HT-29 (cell line): ENCODE results near the gene ABCA9. TPM values are rescaled to one million over a fixed set of nuclear protein-coding genes. Genes with fewer than 3 reads are reported as not detected.
"Not testable (repeated sequence)": the region's sequence is repeated elsewhere in the genome, so short reads cannot be mapped to it uniquely, and the experiment has no call there.

Experiments used
- DNase-seq: peaks from one replicate; pipeline ENCODE4 v3.0.0-alpha.2; 2015; ENCODE audit warnings: low spot score
- small RNA-seq: library from RNA; depleted of rRNA; stranded (forward); fragments of <200 nt; gene quantifications from one replicate; pipeline ENCODE3, GENCODE V24; 2014
- total RNA-seq: library from RNA; depleted of rRNA; stranded (reverse); fragments of >200 nt; shearing (Covaris generic); gene quantifications from 2 replicates; pipeline ENCODE4 v1.2.3, GENCODE V29; 2014; rRNA removed

The ABCA9 gene
- total RNA-seq, 1 experiment from 2014 or later, result not detected

DNA sequence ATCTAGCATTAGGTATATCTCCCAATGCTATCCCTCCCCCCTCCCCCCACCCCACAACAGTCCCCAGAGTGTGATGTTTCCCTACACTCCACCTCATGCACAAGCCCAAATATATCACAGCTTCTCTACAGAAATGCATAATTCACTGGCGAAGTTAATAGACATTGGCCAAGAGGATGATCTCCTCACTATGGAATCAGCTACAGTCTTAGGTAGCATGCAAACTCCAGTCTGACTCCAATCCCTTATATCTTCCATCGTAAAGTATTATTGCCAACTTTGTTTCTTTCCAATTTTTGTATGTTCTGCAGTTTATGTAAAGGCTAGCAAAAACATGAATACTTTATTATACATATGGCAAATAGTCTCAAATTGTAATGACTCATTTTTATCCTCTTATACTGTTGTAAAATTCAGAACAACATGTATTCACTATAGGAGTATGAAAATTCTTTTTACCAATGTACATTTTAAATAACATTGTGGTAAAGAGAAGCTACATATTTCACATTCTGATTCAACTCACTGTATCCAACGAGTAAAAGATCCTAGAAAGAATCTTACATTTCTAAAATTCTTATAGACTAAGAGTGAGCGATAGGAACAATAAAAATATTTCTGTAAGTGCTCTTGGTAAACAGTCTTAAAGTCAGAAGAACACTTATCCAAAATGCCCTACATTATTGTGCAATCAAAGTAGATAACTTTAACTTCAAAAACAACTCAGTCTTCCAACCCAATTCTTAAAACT is 106.4 kb downstream of the ABCA9 start:
- no peak for DNase-seq

DNA sequence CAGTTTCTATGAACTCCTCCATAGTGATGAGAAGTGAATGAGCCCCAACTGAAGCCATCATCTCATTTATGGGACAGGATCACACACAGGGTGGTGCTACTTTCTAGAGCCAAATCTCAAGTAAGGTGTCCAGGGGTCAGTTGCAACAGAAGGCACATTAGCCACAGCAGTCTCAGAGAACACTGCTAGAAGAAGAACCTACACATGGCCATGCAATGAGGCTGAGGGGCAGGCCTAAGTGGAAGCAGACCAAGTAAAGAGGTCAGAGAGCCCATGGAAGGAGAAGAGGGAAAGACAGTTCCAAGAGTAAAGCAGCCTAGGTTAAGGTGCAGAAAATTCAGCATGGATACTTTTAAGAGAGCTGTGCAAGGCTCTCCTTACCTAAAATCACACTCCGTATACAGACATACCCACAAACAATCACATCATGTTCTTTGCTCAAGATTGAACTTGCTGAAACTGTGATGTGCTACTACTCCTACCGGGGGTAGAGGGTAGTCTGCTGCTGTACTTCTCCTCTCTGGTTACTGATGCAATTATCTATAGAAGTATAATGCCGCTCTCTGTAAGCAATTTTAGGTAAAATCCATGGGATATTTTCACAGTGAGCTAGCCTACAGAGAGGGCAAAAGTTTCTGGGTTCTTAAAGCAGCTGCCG is 107.3 kb downstream of the ABCA9 start:
- DNase-seq, result no peak

DNA sequence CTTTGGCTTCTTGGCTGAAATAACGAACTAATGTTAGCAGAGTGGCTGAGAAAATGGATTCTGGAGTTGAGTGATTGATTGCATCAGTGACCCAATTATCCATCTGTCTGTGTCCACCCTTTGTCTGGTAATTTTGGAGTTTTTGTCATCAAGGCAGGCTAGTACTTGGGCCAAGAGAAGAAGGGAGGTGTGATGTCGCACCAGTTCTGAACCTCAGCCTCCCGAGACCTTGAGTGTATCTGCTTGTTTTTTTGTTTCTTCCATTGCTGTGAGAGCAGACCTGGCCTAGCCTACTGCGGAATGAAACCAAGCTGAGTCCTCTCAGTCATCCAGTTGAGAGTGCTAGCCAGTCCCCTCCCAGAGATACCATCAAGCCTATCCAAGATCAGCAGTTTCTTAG is 110.0 kb downstream of the ABCA9 start:
- no peak for DNase-seq

DNA sequence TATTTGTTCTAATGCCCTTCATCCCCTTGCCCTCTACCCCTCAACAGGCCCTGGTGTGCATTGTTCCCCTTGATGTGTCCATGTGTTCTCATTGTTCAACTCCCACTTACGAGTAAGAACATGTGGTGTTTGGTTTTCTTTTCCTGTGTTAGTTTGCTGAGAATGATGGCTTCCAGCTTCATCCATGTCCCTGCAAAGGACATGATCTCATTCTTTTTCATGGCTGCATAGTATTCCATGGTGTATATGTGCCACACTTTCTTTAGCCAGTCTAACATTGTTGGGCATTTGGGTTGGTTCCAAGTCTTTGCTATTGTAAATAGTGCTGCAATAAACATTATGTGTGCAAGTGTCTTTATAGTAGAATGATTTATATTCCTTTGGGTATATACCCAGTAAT is 112.9 kb downstream of the ABCA9 start:
- DNase-seq, result not testable (repeated sequence)

DNA sequence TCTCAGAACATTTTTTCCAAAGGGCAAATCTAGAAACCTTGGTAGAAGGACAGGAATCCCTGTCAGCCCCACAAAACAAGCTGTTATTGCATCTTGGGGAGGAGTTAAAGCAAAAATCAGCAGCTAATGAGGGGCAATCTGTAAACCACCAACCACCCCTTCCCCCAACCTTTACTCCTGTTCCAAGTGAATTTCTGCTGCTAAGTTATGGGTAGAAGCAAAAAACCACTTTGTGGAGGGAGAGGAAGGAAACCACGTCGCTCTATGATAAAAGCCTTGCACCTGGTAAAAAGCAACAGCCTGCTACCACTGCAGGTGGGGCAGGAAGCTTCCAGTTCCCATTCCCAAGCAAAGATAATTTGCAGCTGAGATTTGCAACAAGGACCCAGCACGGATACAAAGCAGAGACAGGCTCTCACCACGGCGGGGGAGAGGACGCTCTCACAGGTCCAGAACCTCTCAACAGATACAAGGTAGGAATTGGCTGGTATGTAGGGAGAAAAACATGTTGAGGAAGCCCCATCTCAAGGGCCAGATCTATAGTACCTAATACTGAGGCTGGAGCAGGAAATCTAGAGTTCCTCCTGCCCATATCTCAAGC is 116.2 kb downstream of the ABCA9 start:
- DNase-seq, result no peak

DNA sequence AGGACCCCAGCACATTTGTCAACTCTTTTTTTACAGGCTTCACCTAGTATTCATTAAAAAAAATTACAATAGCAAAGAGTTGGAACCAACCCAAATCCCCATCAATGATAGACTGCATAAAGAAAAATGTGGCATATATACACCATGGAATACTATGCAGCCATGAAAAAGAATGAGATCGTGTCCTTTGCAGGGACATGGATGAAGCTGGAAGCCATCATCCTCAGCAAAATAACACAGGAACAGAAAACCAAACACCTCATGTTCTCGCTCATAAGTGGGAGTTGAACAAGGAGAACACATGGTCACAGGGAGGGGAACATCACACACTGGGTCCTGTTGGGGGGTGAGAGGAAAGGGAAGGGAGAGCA is 116.9 kb downstream of the ABCA9 start:
- not testable (repeated sequence) for DNase-seq

DNA sequence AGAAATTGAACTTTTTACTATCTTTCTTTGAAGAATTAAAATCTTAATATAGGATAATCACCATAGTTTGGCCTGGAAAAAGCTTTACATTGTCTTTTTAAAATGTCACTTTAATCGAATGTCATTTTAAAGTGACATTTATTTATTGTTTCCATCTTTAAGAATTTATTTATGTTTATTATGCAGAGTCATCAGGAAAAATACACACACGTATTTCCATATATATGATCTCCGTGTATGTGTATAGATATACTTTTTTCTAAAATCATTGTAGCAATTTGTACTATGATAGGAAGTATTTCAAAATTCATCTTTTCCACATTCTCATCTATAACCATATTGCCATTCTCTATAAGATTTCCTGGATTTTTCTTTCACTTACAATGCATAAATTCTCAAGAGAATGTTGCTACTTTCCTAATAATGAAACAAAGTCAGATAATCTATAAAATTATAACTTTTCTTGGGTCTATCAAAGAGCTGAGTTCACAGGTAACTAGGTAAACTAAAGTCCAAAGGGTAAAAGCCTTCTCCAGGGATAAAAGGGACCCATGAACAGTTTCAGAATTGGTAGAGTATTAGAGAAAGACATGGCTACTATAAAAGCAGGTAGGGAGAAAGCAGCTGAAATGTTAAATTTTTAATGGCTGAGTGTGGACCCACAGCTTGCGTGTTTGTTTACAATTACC is 117.5 kb downstream of the ABCA9 start:
- DNase-seq, result no peak

DNA sequence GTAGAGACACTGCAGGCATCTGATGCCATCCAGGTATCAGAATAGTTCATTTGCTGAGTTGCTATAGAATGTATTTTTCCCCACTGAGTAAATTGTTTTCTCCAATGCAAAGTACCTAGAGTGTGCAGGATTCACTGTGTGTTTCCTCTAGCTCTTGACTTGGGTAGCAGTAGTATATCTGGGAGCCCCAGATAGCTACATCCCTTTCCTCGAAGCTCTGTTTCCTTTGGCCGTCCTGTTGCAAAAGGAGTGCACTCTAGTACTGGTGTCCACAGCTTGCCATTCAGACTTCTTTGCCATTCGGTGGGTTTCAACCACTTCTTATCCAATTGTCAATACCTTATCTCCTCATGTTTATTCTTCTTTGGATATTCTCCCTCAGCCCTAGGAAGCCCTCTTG is 118.3 kb downstream of the ABCA9 start:
- no peak for DNase-seq

DNA sequence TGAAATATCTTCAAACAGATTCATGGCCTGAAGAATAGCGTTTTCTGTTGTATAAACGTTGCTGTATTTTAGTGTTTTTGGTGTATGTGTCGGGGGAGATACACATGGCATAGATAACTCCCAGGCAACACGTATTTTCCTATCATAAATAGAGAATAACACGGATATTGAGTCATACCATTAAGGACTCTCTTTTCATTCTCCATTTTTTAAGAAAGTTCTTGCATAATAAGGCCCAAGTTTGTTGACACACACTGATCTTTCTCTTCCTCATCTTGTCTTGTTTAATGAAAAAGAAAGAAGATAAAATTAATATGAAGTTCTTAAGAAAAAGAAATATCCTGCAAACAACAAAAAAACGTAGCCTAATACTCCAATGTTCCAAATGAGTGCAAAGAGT is 119.0 kb downstream of the ABCA9 start:
- no peak for DNase-seq

DNA sequence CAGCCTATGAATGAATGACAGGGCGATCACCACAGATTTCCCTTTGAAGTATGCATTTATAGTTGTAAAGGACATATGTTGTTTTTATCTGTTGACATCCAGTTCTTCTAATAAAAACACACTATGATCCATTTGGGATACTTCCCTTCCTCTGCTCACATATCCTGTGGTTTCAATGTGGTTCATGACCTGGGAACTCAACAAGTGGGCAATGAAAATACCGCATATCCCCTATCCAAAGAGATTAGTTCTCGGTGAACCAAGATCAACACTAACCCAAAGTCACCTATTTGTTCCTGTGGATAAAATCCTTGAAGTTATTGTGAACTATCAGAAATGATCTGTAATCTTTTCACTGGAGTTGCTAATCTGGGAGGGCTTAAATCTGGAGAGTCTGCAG is 121.5 kb downstream of the ABCA9 start:
- no peak for DNase-seq

DNA sequence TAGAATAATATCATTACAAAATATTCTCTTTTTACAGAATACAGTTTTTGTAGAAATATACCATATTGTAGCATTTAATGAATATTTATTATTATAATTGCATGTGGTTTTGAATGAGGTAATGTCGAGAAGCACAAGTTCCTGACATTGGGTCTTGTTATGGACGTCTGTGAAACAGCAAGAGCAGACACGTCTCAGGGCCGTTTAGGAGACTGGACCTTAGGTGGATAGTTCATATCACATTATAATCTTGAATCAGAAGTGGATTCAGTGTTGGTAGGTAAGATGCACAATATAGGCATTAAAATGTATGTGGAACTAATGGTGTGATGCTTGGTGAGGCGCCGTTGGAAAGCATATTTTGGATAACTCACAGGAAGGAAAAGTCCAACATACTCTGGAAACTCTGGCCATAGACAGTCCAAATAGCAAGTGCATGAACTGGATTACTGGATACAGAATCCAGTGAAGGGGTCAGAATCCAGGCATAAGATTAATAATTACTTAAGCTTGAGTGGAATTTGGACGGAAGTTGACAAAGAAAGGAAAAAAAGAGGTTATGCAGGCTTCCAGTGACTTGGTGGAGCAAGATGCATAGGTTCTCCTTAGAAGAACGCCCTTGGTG is 122.7 kb downstream of the ABCA9 start:
- DNase-seq, result no peak

DNA sequence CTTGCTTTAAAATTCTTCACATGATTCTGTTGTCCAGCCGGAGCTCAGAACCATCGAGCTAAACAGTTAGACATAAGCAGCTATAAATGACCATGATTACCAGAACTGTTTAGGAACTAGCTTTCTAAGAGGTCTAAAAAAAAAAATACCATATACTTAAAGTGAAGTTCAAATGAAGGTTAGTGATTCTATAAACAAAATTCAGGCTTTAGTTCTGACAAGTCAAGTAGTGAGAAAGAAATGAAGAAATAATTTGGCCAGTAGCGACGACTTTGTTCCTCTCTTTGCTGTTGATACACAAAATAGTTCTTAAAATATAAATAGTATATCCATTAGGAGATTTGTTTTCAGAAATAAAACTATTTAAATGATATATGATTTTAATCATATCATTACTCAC is 133.2 kb downstream of the ABCA9 start:
- DNase-seq, result no peak

DNA sequence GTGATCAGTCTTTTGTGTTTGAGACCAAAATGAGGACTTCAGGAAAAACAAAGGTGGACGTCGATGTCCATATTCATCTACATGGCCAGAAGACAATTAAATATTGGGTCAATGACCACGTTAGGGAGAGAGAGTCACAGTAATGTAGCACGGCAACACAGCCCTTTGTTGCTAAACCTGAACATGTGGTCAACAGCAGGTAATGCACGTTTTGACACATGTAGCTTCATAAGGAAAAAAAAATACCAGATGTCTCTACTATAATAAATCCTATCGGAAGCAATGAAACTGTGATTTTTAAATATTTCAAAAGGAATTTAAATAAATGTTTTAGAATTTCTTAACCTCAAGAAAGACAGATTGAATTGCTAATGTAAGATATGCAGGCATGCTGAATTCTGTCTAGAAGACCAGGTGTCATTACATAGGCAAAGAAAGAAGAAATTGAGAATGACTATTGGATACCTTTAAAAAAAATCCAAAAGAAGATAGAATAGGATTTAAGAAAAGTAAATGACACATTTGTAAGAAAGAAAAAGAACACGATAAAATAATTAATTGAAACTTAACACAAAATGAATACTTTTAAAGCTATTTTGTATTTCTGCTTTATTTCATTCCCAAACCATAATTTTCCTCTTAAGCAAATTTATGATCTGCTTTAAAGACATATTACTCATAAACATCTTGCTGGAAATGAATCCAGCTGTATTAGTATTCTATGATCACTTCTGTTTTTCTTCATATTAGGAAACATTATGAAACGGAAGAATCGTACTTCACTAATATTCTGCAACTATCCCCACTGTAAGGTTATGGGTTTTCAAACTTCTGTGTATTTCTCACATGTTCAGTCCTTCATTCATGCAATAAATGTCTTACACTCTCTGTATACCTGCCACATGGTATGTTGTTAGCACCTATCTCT is 135.7 kb downstream of the ABCA9 start:
- DNase-seq, result no peak

Small RNAs within 50 kb of the gene (small RNA-seq; reads per million reads assigned to genes)
- gene MIR4524B, result not detected

Other genes starting within 250 kb of the ABCA9 start
- gene ABCA8, start 105.5 kb downstream of the ABCA9 start, total RNA-seq, result not detected in 2 replicates
- not detected in 2 replicates for gene ABCA6, start 81.0 kb upstream of the ABCA9 start, total RNA-seq
- 0.25 and 0.29 TPM in 2 replicates for gene ABCA10, start 167.9 kb upstream of the ABCA9 start, total RNA-seq